GM21447 (cell line): ENCODE measurements around the gene CSK.

Experiments used
- ATAC-seq: cut with Tn5 transposase; IDR thresholded peaks from one replicate; pipeline ENCODE4 v1.9.1; 2021; ENCODE audit not compliant: unreplicated experiment

CSK gene

GRCh38 chr15:74786551-74787165 is 4.8 kb downstream of the CSK start:
- no peak for ATAC-seq

- ATAC-seq = peak; percentile 44
Measured at GRCh38 chr15:74787251-74788041, 5.6 kb downstream of the CSK start.

DNA sequence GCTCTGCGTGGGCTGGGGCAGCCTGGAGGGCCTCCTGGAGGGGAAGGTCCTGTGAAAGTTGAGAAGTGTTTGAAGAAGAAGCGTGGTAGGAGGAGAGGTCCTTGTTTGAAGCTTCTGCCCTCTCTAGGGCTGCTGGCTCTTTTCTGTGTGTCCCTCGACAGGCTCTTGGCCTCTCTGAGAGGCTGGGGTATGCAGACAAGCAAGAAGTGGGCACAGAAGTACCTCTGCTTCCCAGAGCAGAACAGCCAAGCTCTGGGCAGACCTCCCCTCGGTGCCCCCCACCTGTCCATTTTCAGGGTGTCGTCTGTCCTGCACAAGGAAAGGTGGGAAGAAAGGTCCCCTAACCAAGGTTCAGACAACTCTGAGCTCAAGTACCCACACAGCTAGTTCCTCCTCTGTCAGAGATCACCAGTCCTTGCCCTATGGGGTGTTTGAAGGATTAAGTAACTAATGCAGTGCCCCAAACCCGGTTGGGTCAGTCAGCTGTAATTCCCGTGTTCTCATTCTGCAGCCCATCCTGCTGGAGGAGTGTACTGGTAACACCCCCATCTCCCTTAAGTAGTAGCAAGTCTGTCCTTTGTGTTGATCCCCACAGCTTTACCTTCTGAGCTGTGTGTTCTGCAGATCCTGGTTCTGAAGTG is 6.3 kb downstream of the CSK start:
- ATAC-seq = no peak

- peak; percentile 25 for ATAC-seq
Measured at GRCh38 chr15:74788683-74789151, 6.8 kb downstream of the CSK start.

DNA sequence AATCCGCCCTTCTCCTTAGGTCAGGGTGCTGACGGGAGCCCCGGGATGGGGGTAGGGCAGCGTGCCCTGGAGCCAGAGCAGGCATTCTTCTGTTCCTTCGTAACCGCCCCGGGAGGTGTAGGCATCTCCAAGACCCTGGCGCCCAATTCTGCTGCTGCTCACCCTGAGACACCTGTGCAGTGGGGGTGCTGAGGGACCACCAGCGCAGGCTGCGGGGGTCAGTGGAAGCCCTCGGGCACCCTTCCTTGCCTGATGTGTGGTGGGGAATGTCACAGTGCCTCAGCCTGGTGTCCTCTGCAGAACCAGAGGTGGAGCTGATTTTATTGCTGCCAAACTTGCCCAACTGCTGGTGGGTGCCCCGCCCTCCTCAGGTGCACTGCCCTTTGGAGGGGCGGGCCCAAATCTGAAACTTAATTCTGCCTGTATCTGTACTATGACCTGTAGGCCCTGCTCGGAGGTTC is 7.3 kb downstream of the CSK start:
- no peak for ATAC-seq

DNA sequence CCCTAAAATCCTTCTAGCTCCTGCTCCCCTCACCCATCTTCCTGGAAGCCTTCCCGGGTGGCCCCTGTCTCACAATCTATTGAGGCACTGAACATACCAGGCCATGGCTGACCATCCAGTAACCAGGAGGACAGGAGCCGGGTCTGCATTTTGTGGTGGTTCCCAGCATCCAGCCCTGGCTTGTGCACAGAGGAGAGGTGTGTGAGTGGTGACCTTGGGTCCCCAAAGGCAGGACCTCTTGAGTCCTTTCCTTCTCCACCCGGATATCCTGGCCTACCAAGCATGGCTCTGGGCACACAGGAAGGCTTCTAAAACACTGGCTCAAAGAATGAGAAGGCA is 7.8 kb downstream of the CSK start:
- no peak for ATAC-seq

- ATAC-seq = peak; percentile 21
Measured at GRCh38 chr15:74790080-74790916, 8.4 kb downstream of the CSK start.

- no peak for ATAC-seq
Measured at GRCh38 chr15:74791007-74791406, 9.1 kb downstream of the CSK start.

DNA sequence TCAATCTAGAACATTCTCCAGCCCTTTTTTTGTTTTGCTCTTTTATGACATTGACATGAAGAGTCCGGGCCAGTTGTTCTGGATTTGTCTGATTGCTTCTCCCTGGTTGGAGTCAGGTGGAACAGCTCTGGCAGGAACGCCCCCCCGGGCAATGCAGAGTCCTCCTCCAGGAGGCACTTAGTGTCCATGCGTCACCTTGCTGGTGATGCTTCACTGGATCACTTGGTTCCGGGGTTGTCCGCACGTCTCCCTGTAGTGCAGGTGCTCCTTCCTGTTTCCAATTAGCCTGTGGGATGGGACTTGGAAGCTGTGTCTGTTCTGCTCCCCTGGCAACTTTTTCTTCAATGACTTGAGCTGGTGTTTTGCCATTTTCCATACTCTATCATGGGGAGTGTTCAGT is 9.8 kb downstream of the CSK start:
- ATAC-seq = no peak

GRCh38 chr15:74792227-74793016 is 10.5 kb downstream of the CSK start:
- ATAC-seq = no peak

- no peak for ATAC-seq
Measured at GRCh38 chr15:74793135-74794028, 11.5 kb downstream of the CSK start.

DNA sequence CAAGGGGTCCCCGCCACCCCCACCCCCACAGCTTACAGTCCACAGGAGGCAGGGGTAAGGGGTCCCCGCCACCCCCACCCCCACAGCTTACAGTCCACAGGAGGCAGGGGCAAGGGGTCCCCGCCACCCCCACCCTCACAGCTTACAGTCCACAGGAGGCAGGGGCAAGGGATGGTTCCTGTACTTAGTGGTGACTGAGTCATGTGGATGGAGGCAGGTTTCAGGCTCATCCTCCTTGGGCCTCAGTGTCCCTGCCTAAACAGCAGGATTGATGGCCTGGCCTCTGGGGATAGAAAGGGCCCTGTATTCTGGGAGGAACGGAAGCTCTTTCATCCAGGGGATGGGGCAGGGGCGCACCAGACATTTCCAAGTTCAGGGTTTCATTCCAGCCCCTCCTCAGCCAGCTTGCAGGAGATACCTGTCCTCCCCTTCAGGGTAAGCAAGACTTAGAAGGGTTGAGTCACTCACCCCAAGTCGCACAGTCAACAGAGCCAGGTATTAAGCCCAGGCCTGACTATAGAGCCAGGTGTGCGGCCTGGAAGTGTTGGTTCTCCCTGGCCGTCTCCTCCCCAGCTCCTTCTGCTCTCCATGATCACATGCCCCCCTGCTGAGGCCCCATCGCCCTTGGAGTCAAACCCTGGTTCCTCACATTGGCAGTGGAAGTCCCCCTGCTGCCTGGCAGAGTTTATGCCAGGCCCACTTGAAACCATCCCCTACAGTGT is 12.5 kb downstream of the CSK start:
- no peak for ATAC-seq

DNA sequence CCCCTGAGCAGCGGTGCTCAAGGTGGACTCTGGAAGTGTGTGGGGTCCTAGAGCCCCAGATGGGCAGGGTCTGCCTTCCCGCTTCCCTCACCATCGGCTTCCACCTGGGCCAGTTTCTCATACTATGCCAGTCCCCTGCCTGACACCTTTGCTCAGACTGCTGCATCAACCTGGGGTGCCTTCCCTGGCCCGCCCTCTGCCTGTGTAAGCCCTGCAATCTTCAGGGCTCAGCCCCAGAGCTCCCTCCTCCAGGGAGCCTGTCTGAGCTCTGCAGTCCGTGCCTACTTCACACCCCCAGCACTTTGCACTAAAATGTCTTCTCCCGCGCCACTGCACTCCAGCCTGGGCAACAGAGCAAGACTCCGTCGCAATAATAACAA is 13.1 kb downstream of the CSK start:
- ATAC-seq = no peak

DNA sequence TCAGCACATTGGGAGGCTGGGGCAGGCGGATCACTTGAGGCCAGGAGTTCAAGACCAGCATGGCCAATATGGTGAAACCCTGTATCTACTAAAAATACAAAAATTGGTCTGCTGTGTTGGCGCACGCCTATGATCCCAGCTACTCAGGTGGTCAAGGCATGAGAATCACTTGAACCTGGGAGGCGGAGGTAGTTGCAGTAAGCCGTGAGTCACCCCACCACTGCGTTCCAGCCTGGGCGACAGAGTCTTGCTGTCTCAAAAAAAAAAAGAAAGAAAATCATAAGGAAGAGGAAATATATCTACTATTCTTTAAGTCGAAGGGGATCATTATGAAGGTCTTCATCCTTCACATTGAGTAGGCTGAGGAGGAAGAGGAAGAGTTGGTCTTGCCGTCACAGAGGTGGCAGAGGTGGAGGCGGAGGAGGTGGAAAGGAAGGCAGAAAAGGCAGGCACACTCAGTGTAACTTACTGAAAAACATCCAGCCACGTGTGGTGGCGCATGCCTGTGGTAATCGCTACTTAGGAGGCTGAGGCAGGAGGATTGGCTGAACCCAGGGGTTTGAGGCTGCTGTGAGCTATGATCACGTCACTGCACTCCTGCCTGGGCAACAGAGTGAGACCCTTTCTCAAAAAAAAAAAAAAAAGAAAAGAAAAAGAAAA is 14.2 kb downstream of the CSK start:
- ATAC-seq = no peak

DNA sequence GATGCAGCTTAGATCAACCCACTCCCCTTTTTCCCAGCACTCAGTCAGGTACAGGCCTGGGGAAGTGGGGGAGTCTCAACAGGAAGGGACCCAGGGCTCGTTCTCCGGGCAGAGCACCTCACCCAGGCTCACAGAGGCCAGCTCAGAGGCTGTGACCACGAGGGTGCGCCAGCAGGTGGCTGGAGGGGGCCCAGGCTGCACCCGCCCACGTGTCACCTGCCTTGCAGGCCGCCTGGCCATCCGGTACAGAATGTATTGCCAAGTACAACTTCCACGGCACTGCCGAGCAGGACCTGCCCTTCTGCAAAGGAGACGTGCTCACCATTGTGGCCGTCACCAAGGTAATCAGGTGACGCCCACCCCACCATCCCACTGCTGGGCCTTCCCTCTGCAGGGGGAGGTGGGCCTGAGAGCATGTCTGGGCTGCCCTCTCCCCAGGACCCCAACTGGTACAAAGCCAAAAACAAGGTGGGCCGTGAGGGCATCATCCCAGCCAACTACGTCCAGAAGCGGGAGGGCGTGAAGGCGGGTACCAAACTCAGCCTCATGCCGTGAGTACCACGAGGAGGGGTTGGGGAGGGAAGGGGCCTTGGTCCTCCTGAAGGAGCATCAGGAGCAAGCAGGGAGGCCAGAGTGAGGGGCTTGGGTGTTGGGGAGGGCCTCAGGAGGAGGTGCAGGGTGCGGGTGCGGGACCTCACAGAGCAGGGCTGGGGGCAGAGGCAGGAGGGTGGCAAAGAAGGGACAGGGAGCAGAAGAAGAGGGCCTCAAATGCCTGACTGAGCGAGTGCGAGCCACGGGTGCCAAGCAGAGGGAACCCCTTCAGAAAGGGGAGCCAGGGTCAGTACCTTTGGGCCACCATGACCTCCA is 16.7 kb downstream of the CSK start:
- no peak for ATAC-seq

GRCh38 chr15:74799255-74799855 is 17.5 kb downstream of the CSK start:
- ATAC-seq = peak; percentile 24
